Thyroid gland (tissue), 4 donors: Measurements from ENCODE around the gene FAM114A2.

Source experiments
- POLR2A ChIP-seq, 2 donors: fragments of 450-650 bp; IDR thresholded peaks; one replicate each; pipeline ENCODE4 v1.6.1; 2017; ENCODE audit warnings: antibody characterized with exemption in 2 of 2, mild to moderate bottlenecking in 2 of 2, moderate library complexity in 1 of 2
- TF ChIP-seq, protein P1 (sequence below), 6 experiments: fragments of 200-600 bp in 3 of 6; fragments of 450-650 bp in 3 of 6; sonication (generic) in 3 of 6; IDR thresholded peaks; one replicate each; pipeline ENCODE4 v1.5.1; 2016 to 2019; ENCODE audit warnings: antibody characterized with exemption in 6 of 6, mild to moderate bottlenecking in 2 of 6, inconsistent platforms in 1 of 6, moderate library complexity in 1 of 6

GRCh38 chr5:154002511-154003020 lies 36.1 kb downstream of the FAM114A2 start:
- TF ChIP-seq POLR2A (IDR thresholded peaks at IDR 0.05) = no peak
- TF ChIP-seq, protein P1, sequence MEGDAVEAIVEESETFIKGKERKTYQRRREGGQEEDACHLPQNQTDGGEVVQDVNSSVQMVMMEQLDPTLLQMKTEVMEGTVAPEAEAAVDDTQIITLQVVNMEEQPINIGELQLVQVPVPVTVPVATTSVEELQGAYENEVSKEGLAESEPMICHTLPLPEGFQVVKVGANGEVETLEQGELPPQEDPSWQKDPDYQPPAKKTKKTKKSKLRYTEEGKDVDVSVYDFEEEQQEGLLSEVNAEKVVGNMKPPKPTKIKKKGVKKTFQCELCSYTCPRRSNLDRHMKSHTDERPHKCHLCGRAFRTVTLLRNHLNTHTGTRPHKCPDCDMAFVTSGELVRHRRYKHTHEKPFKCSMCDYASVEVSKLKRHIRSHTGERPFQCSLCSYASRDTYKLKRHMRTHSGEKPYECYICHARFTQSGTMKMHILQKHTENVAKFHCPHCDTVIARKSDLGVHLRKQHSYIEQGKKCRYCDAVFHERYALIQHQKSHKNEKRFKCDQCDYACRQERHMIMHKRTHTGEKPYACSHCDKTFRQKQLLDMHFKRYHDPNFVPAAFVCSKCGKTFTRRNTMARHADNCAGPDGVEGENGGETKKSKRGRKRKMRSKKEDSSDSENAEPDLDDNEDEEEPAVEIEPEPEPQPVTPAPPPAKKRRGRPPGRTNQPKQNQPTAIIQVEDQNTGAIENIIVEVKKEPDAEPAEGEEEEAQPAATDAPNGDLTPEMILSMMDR (IDR thresholded peaks at IDR 0.05) = no peak
